Ecto neural progenitor cell (in vitro differentiated cells): ENCODE results near the gene SCN2B.
"Not testable (repeated sequence)": the region's sequence is repeated elsewhere in the genome, so short reads cannot be mapped to it uniquely, and the experiment has no call there.

Experiments
- DNase-seq: peaks from one replicate; pipeline ENCODE4 v3.0.0-alpha.2; 2018; ENCODE audit warnings: low spot score

The SCN2B gene

DNA sequence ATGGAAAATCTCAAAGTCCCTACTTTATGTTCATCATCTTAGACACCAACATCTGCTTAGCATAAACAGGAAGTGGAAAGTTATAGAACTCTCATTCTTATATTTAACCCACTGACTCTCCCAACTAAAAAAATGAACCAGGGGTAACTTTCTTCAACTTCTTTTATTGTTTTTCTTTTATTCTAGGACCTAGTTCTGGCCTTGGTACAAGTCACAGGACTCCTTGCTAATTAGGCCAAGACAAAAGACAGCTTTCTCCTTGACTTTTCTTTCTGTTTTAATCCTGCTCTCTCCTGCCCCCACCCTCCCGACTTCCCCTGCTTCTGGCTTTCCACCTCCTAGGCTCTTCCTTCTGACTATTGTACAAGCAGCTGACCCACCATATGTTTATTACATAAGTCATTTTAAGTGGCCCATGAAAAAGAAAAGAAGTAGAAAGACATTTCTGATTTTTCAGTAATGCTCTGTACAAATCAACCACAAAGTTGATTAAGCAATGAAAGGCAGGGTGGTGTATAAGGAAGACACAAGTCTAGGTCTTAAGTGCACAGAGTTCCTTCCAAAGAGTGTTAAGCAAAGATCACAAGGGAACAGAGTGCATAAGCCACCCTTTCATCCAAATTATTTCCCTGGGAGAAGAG is 30.1 kb upstream of the SCN2B start:
- DNase-seq: no peak

GRCh38 chr11:118205606-118206378 is 29.4 kb upstream of the SCN2B start:
- DNase-seq: no peak

DNA sequence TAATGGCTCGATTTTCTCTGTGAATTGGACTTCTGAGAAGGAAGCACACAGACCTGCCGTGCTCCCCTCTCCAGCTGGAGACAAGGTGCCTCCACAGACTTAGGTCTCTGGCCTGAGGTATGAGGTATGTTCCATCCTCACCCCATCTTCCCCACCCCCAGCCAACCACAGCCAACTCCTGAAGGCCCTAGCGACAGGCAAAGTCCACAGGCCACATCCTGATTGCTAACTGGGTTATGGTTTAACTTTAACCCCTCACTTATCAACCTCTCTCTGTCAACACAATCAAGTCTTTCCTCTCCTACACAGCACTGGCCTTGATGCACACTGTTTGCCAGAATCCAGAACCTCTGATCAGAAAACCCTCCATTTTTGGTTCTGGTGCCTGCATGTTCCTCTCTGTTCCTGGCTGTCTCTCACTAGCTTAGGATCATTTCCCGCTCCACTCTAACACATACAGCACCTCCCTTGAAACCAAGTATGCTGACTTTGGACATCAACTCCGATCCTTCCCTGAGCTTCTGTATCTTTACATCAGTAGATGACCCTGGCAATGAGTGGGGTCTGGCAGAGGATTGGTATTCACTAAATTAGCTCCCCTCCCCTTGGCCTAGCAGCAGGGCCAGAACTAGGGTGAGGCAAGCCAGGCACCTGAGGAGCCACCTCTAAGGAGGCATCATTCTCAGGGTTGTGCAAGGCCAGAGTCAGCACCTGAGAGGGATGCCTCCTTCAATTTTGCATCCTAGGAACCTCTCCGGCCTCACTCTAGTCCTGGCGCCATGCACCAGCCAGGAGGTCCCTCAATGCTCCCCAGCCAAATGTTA is 26.4 kb upstream of the SCN2B start:
- DNase-seq: no peak

DNA sequence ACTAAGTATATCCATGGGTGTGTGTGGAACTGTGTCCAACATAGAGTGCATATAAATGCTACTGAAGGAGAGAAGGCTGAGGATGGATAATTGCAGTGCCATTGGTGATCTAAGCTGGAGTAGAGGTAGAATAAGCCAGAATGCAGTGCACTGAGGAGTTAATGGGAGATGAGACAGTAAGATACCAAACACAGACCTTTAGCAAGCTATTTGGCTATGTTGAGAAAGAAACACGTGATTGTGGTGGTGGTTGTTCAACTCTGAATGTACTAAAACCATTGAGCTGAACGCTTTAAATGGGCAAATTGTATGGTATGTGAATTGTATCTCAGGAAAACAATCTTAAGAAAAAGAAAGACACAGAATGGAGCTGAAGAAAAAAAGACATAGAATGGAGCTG is 25.5 kb upstream of the SCN2B start:
- no peak for DNase-seq

GRCh38 chr11:118200901-118201680 is 24.7 kb upstream of the SCN2B start:
- no peak for DNase-seq

GRCh38 chr11:118200497-118200896 is 24.1 kb upstream of the SCN2B start:
- no peak for DNase-seq

- no peak for DNase-seq
These were observed 22.7 kb upstream of the SCN2B start for GRCh38 chr11:118199135-118199534.

- DNase-seq: peak; percentile 80
These were observed 21.9 kb upstream of the SCN2B start for GRCh38 chr11:118198370-118198769.

- no peak for DNase-seq
These were observed 18.6 kb upstream of the SCN2B start for GRCh38 chr11:118194835-118195627.

GRCh38 chr11:118193910-118194566 is 17.6 kb upstream of the SCN2B start:
- no peak for DNase-seq

DNA sequence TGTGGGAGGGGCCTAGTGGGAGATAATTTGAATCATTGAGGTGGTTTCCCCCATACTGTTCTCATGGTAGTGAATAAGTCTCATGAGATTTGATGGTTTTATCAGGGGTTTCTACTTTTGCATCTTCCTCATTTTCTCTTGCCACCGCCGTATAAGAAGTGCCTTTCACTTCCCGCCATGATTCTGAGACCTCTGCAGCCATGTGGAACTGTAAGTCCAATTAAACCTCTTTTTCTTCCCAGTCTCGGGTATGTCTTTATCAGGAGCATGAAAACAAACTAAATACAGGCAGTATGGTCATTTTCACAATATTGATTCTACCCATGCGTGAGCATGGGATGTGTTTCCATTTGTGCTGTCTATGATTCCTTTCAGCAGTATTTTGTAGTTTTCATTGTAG is 16.4 kb upstream of the SCN2B start:
- not testable (repeated sequence) for DNase-seq

DNA sequence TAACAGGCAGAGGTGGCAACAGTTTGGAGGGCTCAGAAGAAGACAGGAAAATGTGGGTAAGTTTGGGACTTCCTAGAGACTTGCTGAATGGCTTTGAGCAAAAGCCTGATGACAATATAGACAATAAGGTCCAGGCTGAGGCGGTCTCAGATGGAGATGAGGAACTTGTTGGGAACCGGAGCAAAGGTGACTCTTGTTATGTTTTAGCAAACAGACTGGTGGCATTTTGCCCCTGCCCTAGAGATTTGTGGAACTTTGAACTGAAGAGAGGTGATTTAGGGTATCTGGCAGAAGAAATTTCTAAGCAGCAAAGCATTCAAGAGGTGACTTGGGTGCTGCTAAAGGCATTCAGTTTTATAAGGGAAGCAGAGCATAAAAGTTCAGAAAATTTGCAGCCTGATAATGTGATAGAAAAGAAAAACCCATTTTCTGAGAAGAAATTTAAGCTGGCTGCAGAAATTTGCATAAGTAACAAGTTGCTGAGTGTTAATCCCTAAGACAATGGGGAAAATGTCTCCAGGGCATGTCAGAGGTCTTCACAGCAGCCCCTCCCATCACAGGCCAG is 14.6 kb upstream of the SCN2B start:
- not testable (repeated sequence) for DNase-seq

DNA sequence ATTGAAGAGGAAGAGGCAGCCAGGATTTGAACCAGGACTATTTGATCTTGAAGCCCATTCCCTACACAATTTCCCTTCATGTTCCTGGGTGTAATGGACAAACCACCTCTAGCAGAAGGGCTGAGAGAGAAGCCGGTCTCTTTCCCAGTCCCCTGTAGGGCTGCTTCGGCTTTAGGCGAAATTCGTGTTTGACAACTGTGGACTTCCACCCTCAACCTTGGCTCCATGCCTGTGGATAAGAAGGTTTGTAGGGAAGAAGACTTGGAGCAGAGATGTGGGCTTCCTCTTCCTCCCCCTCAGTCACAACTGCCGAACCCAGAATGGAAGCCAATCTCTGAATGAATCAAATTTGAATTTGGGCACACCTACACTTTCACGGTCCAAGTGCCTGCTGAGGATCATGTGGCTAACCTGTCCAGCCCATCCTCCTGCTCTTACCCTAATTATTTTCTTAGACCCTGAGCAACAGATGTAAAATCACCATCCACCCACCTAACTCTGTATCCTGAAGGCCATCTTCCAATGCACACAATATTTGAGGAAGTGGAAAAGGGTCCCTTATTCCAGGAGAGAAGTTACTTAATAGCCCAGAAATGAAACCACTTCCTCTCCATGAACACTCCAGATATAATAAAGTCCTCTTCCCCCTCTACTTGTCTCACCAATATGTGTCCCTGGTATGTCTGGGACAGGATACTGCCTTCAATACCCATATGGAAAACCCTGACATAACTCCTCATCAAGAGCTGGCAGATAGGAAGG is 10.1 kb upstream of the SCN2B start:
- no peak for DNase-seq

DNA sequence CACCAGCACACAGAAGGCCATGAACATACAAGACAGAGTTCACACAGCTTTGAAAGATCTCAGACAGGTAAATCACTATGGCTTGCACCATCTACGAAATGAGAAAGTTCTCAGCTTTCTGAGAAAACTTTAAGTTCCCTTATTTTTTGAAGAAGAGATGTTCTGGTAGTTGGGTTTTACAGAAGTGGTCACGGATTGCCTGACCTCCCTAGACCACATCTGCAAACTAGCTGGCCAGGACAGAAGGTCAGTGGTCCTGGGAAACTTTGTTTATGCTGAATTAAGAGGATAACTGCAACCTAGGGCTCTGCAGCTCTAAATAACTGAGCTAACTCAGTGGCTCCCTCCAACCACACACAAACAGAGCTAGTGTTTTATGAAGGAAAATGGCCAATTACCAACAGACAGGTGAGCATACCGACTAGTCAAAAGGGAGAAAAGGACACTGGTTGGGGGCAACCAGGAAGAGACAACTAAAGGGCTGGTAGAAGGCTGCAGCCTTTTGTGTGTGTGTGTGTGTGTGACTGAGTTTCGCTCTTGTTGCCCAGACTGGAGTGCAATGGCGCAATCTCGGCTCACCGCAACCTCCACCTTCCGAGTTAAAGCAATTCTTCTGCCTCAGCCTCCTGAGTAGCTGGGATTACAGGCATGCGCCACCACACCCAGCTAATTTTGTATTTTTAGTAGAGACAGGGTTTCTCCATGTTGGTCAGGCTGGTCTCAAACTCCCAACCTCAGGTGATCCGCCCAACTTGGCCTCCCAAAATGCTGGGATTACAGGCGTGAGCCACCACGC is 8.5 kb upstream of the SCN2B start:
- no peak for DNase-seq

- not testable (repeated sequence) for DNase-seq
These were observed 7.3 kb upstream of the SCN2B start for GRCh38 chr11:118183691-118184090.

- peak; percentile 81 for DNase-seq
These were observed 3.9 kb upstream of the SCN2B start for GRCh38 chr11:118180300-118180703.

DNA sequence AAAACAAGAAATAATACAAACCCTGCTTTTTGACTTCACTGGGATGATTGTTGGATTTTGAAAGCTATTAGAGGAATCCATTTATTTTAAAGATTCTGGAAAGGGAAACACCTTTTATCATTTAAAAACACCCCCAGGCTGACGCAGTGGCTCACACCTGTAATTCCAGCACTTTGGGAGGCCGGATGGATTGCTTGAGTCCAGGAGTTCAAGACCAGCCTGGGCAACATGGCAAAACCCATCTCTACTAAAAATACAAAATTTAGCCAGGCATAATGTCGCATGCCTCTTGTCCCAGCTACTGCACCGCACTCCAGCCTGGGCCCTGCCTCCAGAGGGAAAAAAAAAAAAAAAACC is 317 bp upstream of the SCN2B start:
- no peak for DNase-seq

GRCh38 chr11:118175031-118175992 is 1.1 kb downstream of the SCN2B start:
- DNase-seq: no peak
